ACHN (cell line): Measurements from ENCODE around the gene MYL6.

Experiments
- DNase-seq: peaks from one replicate; pipeline ENCODE4 v3.0.0-alpha.2; 2015
- in situ Hi-C: cut with HindIII; loops from 2 replicates; pipeline ENCODE4 v1.10.0; 2017; ENCODE audit warnings: low sequenced_read_pairs, low pct_ligation_motif_present, low pct_unique_long_range_greater_than_20kb

MYL6 gene

DNA sequence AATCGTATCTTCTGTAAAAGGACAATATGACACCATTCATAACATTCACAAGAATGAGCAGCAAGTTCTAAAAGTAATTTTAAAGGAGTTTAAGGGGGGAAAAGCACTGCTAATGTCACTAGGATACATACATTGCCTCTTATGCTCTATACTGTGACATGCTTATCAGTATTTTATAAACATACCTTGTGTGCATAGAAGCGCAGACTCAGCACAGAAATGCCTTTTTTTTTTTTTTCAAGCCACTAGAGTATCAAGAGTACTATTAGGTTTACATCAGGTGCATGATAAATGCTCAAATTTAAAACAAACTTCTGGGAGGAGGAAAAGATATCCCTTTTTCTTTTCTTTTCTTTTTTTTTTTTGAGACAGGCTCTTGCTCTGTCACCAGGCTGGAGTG is 44.7 kb downstream of the MYL6 start:
- in situ Hi-C loops, result no loop called here
- no peak for DNase-seq

DNA sequence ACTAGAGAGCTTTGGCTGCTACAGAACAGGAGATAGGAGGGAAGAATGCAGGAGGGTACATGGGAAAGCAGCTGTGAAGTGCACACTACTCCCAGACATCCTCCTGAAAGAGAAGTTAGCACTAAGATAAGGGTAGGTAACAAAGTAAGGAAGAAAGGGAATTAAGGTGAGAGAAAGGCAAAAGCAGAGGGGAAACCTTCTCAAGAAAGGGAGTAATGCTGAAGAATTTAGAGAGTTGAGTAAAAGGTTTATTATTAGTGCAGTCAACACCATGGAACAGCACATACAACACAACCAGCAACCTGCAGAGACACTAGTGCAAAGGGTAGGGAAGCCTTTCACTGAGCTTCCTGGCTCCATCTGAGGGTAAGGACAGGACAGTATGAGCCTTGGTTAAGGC is 46.1 kb downstream of the MYL6 start:
- DNase-seq, result no peak
- in situ Hi-C loops, result no loop called here

DNA sequence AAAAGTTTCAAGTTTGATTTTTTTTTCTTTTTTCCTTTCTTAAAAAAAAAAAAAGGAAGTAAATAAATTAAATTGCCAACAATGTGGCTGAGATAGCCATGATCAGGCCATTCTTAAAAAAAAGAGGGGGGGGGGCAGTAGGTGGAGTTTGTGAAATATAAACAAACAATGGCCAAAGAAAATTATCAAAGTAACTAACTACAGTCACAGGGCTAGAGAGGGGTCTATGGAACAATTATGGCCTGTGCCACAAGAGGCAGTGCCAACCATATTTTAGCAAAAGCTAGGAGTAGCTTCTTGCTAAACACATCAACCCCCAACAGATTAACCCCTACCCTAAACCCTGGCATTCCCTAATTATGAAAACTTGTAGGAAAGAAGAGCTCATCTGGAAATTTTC is 47.3 kb downstream of the MYL6 start:
- in situ Hi-C loops, result no loop called here
- DNase-seq, result no peak

DNA sequence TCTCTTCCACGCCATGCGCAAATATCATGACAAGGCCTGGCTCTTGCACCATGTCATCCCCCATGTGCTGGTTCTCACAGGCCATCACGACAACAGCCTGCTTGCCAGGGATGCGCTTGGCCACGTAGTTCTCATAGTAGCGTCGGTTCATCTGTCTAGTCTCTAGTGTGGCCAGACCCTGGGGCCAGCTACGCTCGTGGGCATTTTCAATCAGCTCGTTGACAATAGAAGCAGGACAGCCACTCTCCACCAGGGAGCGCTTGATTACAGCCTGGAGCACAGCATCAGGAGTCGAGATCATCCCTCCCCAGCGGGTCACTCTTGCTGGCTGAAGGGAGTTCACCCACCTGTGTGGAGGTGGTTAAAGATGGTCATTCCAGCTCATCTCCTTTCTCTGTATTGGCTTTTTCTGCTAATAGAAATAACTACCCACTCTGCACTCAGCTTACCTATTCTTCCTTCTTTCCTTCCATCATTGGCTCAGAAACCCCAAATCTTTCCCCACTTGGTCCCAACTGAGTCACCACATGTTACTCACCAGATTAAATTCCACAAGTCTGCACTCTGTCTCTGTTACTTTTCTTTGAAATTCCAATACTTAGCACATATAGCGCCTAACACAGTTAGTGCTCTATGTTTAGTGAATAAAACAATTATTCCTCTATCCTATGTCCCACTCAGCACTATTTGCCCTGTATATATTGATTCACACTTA is 48.5 kb downstream of the MYL6 start:
- DNase-seq, result peak; percentile 79
- in situ Hi-C loops, result no loop called here

DNA sequence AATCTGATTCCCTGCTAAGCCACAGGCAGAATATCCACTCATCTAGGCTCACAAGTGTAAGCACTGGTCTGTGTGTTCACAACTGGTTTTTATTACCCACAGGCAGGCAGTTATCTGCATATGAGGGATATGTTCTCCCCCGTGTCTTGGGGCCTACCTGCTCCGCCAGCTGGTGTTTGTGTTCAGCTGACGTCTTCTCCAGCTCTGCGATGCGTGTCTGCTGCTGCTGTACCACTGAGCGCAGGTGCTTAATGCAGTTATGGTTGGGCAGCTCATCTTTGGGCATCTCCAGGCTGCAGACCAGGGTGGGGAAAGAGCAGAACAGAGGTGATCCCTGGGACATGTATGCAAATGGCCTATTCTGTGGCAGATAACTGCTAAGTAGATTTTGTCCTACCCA is 49.8 kb downstream of the MYL6 start:
- DNase-seq, result no peak
- in situ Hi-C loops, result no loop called here
